ENCODE data around the gene KCTD10. TPM values are rescaled to one million over a fixed set of nuclear protein-coding genes. Genes with fewer than 3 reads are reported as not detected.

KCTD10 gene
- total and polyA plus RNA-seq, 2 experiments from 2014 or later = 64.5 to 102 TPM

GRCh38 chr12:109501299-109501698, 24.2 kb upstream of the KCTD10 start:
- Histone ChIP-seq H3K9me3 (ENCODE audit: low read depth) (no peaks in the 10 kb centered on the region), H3K4me1 (ENCODE audit: low read depth) (no peaks in the 10 kb centered on the region), H3K27me3 (no peaks in the 10 kb centered on the region), H3K36me3 (peaks cover 80% of the 10 kb centered on the region), H3K4me3 (no peak overlapping the region), H3K27ac (no peak overlapping the region)
- DNase-seq (ENCODE audit: low read depth in 1 of 2, low spot score in 1 of 2) = no peak
- TF ChIP-seq CTCF (IDR thresholded peaks at IDR 0.05; ENCODE audit: low read depth, low read length) = no peak

GRCh38 chr12:109500406-109501185, 23.5 kb upstream of the KCTD10 start:
- H3K27me3 ChIP-seq = no peaks in the 10 kb centered on the region
- H3K36me3 ChIP-seq = peaks cover 82% of the 10 kb centered on the region
- no peak overlapping the region for H3K27ac ChIP-seq
- H3K4me3 ChIP-seq = no peak overlapping the region
- no peak for TF ChIP-seq CTCF (IDR thresholded peaks at IDR 0.05; ENCODE audit: low read depth, low read length)
- no peaks in the 10 kb centered on the region for H3K9me3 ChIP-seq (ENCODE audit: low read depth)
- H3K4me1 ChIP-seq (ENCODE audit: low read depth) = no peaks in the 10 kb centered on the region
- DNase-seq (ENCODE audit: low read depth in 1 of 2, low spot score in 1 of 2) = no peak

- peaks cover 67% of the 10 kb centered on the region for H3K36me3 ChIP-seq
- no peak for DNase-seq (ENCODE audit: low read depth in 1 of 2, low spot score in 1 of 2)
- no peaks in the 10 kb centered on the region for H3K9me3 ChIP-seq (ENCODE audit: low read depth)
- H3K4me1 ChIP-seq (ENCODE audit: low read depth) = no peaks in the 10 kb centered on the region
- H3K4me3 ChIP-seq = no peak overlapping the region
- H3K27ac ChIP-seq = no peak overlapping the region
- no peak for TF ChIP-seq CTCF (IDR thresholded peaks at IDR 0.05; ENCODE audit: low read depth, low read length)
- H3K27me3 ChIP-seq = no peaks in the 10 kb centered on the region
These were observed 20.6 kb upstream of the KCTD10 start for GRCh38 chr12:109497675-109498074.

- H3K36me3 ChIP-seq = peaks cover 62% of the 10 kb centered on the region
- no peak for TF ChIP-seq CTCF (IDR thresholded peaks at IDR 0.05; ENCODE audit: low read depth, low read length)
- H3K4me3 ChIP-seq = no peak overlapping the region
- no peaks in the 10 kb centered on the region for H3K27me3 ChIP-seq
- H3K27ac ChIP-seq = no peak overlapping the region
- no peak for DNase-seq (ENCODE audit: low read depth in 1 of 2, low spot score in 1 of 2)
- H3K9me3 ChIP-seq (ENCODE audit: low read depth) = no peaks in the 10 kb centered on the region
- H3K4me1 ChIP-seq (ENCODE audit: low read depth) = no peaks in the 10 kb centered on the region
These were observed 19.2 kb upstream of the KCTD10 start for GRCh38 chr12:109496306-109496705.

- TF ChIP-seq CTCF (IDR thresholded peaks at IDR 0.05; ENCODE audit: low read depth, low read length) = no peak
- DNase-seq (ENCODE audit: low read depth in 1 of 2, low spot score in 1 of 2) = no peak
- Histone ChIP-seq H3K4me1 (ENCODE audit: low read depth) (no peaks in the 10 kb centered on the region), H3K36me3 (peaks cover 61% of the 10 kb centered on the region), H3K27me3 (no peaks in the 10 kb centered on the region), H3K4me3 (no peak overlapping the region), H3K27ac (no peak overlapping the region), H3K9me3 (ENCODE audit: low read depth) (no peaks in the 10 kb centered on the region)
These were observed 17.9 kb upstream of the KCTD10 start for GRCh38 chr12:109495012-109495411.
